GM20431 (cell line): ENCODE measurements around the gene KIF6.

Experiments used
- in situ Hi-C: fragments of 300-500 bp; cut with MseI, MboI; formaldehyde crosslinking; loops from one replicate; pipeline ENCODE4 v1.15.0; 2020; ENCODE audit warnings: low sequenced_read_pairs; ENCODE audit not compliant: unreplicated experiment

KIF6 gene

GRCh38 chr6:39428816-39429215 lies 296.4 kb downstream of the KIF6 start:
- in situ Hi-C loops = no loop called here

- in situ Hi-C loops = no loop called here
Observed at GRCh38 chr6:39428152-39428551, 297.1 kb downstream of the KIF6 start.

GRCh38 chr6:39426073-39426456 lies 299.1 kb downstream of the KIF6 start:
- in situ Hi-C loops = no loop called here

GRCh38 chr6:39425346-39426072 lies 299.7 kb downstream of the KIF6 start:
- in situ Hi-C loops = no loop called here

GRCh38 chr6:39424831-39425230 lies 300.4 kb downstream of the KIF6 start:
- in situ Hi-C loops = no loop called here

- in situ Hi-C loops = no loop called here
Observed at GRCh38 chr6:39422238-39422637, 303.0 kb downstream of the KIF6 start.

GRCh38 chr6:39421383-39422225 lies 303.6 kb downstream of the KIF6 start:
- in situ Hi-C loops = no loop called here

GRCh38 chr6:39420300-39421265 lies 304.6 kb downstream of the KIF6 start:
- in situ Hi-C loops = no loop called here

- in situ Hi-C loops = no loop called here
Observed at GRCh38 chr6:39419607-39420006, 305.6 kb downstream of the KIF6 start.

- in situ Hi-C loops = no loop called here
Observed at GRCh38 chr6:39417440-39417839, 307.8 kb downstream of the KIF6 start.

GRCh38 chr6:39416728-39417127 lies 308.5 kb downstream of the KIF6 start:
- in situ Hi-C loops = no loop called here

- in situ Hi-C loops = no loop called here
Observed at GRCh38 chr6:39416026-39416425, 309.2 kb downstream of the KIF6 start.

GRCh38 chr6:39415482-39415881 lies 309.7 kb downstream of the KIF6 start:
- in situ Hi-C loops = no loop called here

- in situ Hi-C loops = no loop called here
Observed at GRCh38 chr6:39411465-39411864, 313.7 kb downstream of the KIF6 start.

GRCh38 chr6:39411001-39411400 lies 314.2 kb downstream of the KIF6 start:
- in situ Hi-C loops = no loop called here

- in situ Hi-C loops = no loop called here
Observed at GRCh38 chr6:39409889-39410288, 315.3 kb downstream of the KIF6 start.

- in situ Hi-C loops = no loop called here
Observed at GRCh38 chr6:39407446-39407993, 317.7 kb downstream of the KIF6 start.

GRCh38 chr6:39404312-39404711 lies 320.9 kb downstream of the KIF6 start:
- in situ Hi-C loops = no loop called here

GRCh38 chr6:39403304-39403703 lies 321.9 kb downstream of the KIF6 start:
- in situ Hi-C loops = no loop called here

- in situ Hi-C loops = no loop called here
Observed at GRCh38 chr6:39402239-39402751, 322.9 kb downstream of the KIF6 start.
